GM12878 (cell line): ENCODE results near the gene LPCAT3. TPM values are rescaled to one million over a fixed set of nuclear protein-coding genes. Genes with fewer than 3 reads are reported as not detected.

ENCODE experiments used
- ATAC-seq: fragments of 200-7000 bp; cut with Tn5 transposase; 3 replicates; pipeline ENCODE4 v1.9.1; 2020; ENCODE audit warnings: mild to moderate bottlenecking, moderate library complexity
- BruUV-seq: library from RNA; stranded (reverse); fragments of 400-500 nt; replicated peaks from 2 replicates; lab custom pipeline; 2021; lab: Mats Ljungman, UMichigan
- CTCF ChIA-PET: fragments of 300-600 bp; sonication (Branson Sonifier 250); formaldehyde crosslinking; extraction: SDS; loops from one replicate; lab custom pipeline; 2021; ENCODE audit warnings: inconsistent platforms; lab: Yijun Ruan, JAX
- POLR2A ChIA-PET: fragments of 350-600 bp; formaldehyde crosslinking; extraction: SDS; loops from one replicate; lab custom pipeline; 2021; ENCODE audit warnings: inconsistent platforms; lab: Charles Lee
- RAD21 ChIA-PET: fragments of 300-600 bp; sonication (Branson Sonifier 250); formaldehyde crosslinking; loops from one replicate; lab custom pipeline; 2023; ENCODE audit warnings: antibody characterized with exemption; ENCODE audit not compliant: unreplicated experiment; lab: Charles Lee
- SMC1A ChIA-PET: fragments of 300-600 bp; sonication (Branson Sonifier 250); formaldehyde crosslinking; loops from one replicate; lab custom pipeline; 2023; ENCODE audit not compliant: unreplicated experiment, uncharacterized antibody; lab: Charles Lee
- DNase-seq: peaks from one replicate; pipeline ENCODE4 v3.0.0-alpha.2; 2011; ENCODE audit warnings: low read depth, low spot score
- FAIRE-seq: peaks from 3 replicates; lab custom pipeline; 2011; peaks lifted over from hg19 to GRCh38; lab: Jason Lieb, UNC
- H2AFZ ChIP-seq: 2 replicates; pipeline ENCODE4 v1.6.0; 2011; ENCODE audit warnings: low read depth, low read length, control low read depth; ENCODE audit not compliant: control insufficient read depth
- H3K27ac ChIP-seq: 2 replicates; pipeline ENCODE4 v1.5.1; 2011; ENCODE audit warnings: control low read depth; ENCODE audit not compliant: control insufficient read depth, insufficient read depth
- H3K27me3 ChIP-seq, 2 experiments: replicated peaks in 1 of 2; 2 replicates each; pipeline versions ENCODE4 v1.6.0 to v1.6.1; 2011; ENCODE audit warnings: low read length in 1 of 2; ENCODE audit not compliant: control insufficient read depth in 2 of 2, insufficient read depth in 2 of 2
- H3K36me3 ChIP-seq, 2 experiments: 2 replicates each; pipeline ENCODE4 v1.5.1; 2011; ENCODE audit warnings: low read length in 1 of 2; ENCODE audit not compliant: control insufficient read depth in 2 of 2, insufficient read depth in 2 of 2
- H3K4me1 ChIP-seq: 2 replicates; pipeline ENCODE4 v1.6.1; 2011; ENCODE audit warnings: mild to moderate bottlenecking, low read length, moderate library complexity, mixed read lengths; ENCODE audit not compliant: control insufficient read depth, insufficient read depth
- H3K4me2 ChIP-seq: 2 replicates; pipeline ENCODE4 v1.6.0; 2011; ENCODE audit warnings: control low read depth; ENCODE audit not compliant: control insufficient read depth, insufficient read depth
- H3K4me3 ChIP-seq: fragments of 200-600 bp; sonication (generic); 2 replicates; pipeline ENCODE4 v1.5.1; 2016
- H3K79me2 ChIP-seq: 2 replicates; pipeline ENCODE4 v1.6.0; 2011; ENCODE audit warnings: low read length; ENCODE audit not compliant: control insufficient read depth, insufficient read depth
- H3K9ac ChIP-seq: 2 replicates; pipeline ENCODE4 v1.8.0; 2011; ENCODE audit warnings: low read length, control low read depth, mixed read lengths; ENCODE audit not compliant: control insufficient read depth, insufficient read depth
- H3K9me3 ChIP-seq: replicated peaks from 3 replicates; pipeline ENCODE4 v1.5.1; 2011; ENCODE audit warnings: mild to moderate bottlenecking, low read length; ENCODE audit not compliant: control insufficient read depth, insufficient read depth
- H4K20me1 ChIP-seq: 2 replicates; pipeline ENCODE4 v1.6.0; 2011; ENCODE audit not compliant: control insufficient read depth, insufficient read depth
- ATF2 ChIP-seq: IDR thresholded peaks from 2 replicates; pipeline ENCODE4 v1.6.1; 2012; ENCODE audit warnings: low read length, inconsistent platforms
- BHLHE40 ChIP-seq, 2 experiments: fragments of 450-650 bp in 1 of 2; IDR thresholded peaks; 2 replicates each; pipeline ENCODE4 v1.6.1; 2011 to 2017; ENCODE audit warnings: low read depth in 2 of 2, borderline replicate concordance in 1 of 2, improper control_type of control experiment in 1 of 2, low read length in 1 of 2, mild to moderate bottlenecking in 1 of 2
- CBFB ChIP-seq: IDR thresholded peaks from 2 replicates; pipeline ENCODE4 v1.6.1; 2016; ENCODE audit warnings: antibody characterized with exemption, low read depth
- EP300 ChIP-seq, 2 experiments: fragments of 150-350 bp in 1 of 2; IDR thresholded peaks; 2 replicates each; pipeline ENCODE4 v1.6.1; 2011 to 2012; ENCODE audit warnings: low read depth in 2 of 2, low read length in 2 of 2, borderline replicate concordance in 1 of 2, improper control_type of control experiment in 1 of 2, inconsistent platforms in 1 of 2; ENCODE audit not compliant: control insufficient read depth in 1 of 2
- ESRRA ChIP-seq: IDR thresholded peaks from 2 replicates; pipeline ENCODE4 v1.6.1; 2012; ENCODE audit warnings: mild to moderate bottlenecking, low read length, improper control_type of control experiment
- GATAD2B ChIP-seq: fragments of 450-650 bp; conservative IDR thresholded peaks from 2 replicates; pipeline ENCODE4 v1.6.1; 2017; ENCODE audit warnings: low read depth, mild to moderate bottlenecking, moderate library complexity
- KLF5 ChIP-seq: fragments of 450-650 bp; IDR thresholded peaks from 2 replicates; pipeline ENCODE4 v1.6.1; 2014; ENCODE audit warnings: mild to moderate bottlenecking; ENCODE audit not compliant: partially characterized antibody
- MEF2A ChIP-seq: IDR thresholded peaks from 2 replicates; pipeline ENCODE4 v1.6.1; 2011; ENCODE audit warnings: low read depth, mild to moderate bottlenecking, low read length, moderate library complexity; ENCODE audit not compliant: insufficient read depth
- MYC ChIP-seq: IDR thresholded peaks from 2 replicates; pipeline ENCODE4 v1.6.1; 2011; ENCODE audit warnings: mild to moderate bottlenecking, low read length, moderate library complexity, inconsistent platforms; ENCODE audit not compliant: insufficient read depth, insufficient replicate concordance, insufficient read length, severe bottlenecking
- NBN ChIP-seq: fragments of 450-650 bp; IDR thresholded peaks from 2 replicates; pipeline ENCODE4 v1.6.1; 2016
- NKRF ChIP-seq: fragments of 450-650 bp; conservative IDR thresholded peaks from 2 replicates; pipeline ENCODE4 v1.6.1; 2017; ENCODE audit warnings: mild to moderate bottlenecking, moderate library complexity
- NRF1 ChIP-seq: conservative IDR thresholded peaks from 2 replicates; pipeline ENCODE4 v1.6.1; 2011; ENCODE audit warnings: mild to moderate bottlenecking, low read depth, low read length, improper control_type of control experiment
- POLR2AphosphoS5 ChIP-seq: IDR thresholded peaks from 2 replicates; pipeline ENCODE4 v1.6.1; 2011; ENCODE audit warnings: mild to moderate bottlenecking, low read length, inconsistent platforms
- SMAD5 ChIP-seq: IDR thresholded peaks from 2 replicates; pipeline ENCODE4 v1.6.1; 2016; ENCODE audit warnings: antibody characterized with exemption, low read depth
- STAT3 ChIP-seq: IDR thresholded peaks from 2 replicates; pipeline ENCODE4 v1.6.1; 2011; ENCODE audit warnings: low read depth, low read length, improper control_type of control experiment
- TARDBP ChIP-seq: IDR thresholded peaks from 2 replicates; pipeline ENCODE4 v1.6.1; 2016; ENCODE audit warnings: borderline replicate concordance
- TCF3 ChIP-seq: IDR thresholded peaks from 2 replicates; pipeline ENCODE4 v1.6.1; 2012; ENCODE audit warnings: low read depth, mild to moderate bottlenecking, low read length, borderline replicate concordance; ENCODE audit not compliant: insufficient read depth
- YY1 ChIP-seq: IDR thresholded peaks from 2 replicates; pipeline ENCODE4 v1.6.1; 2011; ENCODE audit warnings: low read depth, mild to moderate bottlenecking, low read length
- WGBS: methylation state at CpG from one replicate; pipeline ENCODE4 v1.1.6; 2016; ENCODE audit warnings: low lambda C conversion rate; ENCODE audit not compliant: insufficient replicate concordance, insufficient coverage; ENCODE audit errors: missing lambda C conversion rate; 5-methylcytosine and 5-hydroxymethylcytosine counted together
- in situ Hi-C: fragments of 300-500 bp; cut with MboI; formaldehyde crosslinking; loops from 9 replicates; pipeline ENCODE4 v1.14.3; 2018; ENCODE audit warnings: mixed read lengths
- intact Hi-C: fragments of 100-400 bp; cut with micrococcal nuclease; formaldehyde crosslinking; loops from one replicate; pipeline ENCODE4 v1.14.2; 2022; ENCODE audit not compliant: unreplicated experiment
- polyA plus RNA-seq, 11 experiments: library from polyadenylated mRNA; depleted of rRNA in 4 of 11; unstranded in 6 of 11; stranded (reverse) in 5 of 11; fragments of >200 nt; fragmentation: Nextera tagmentation in 4 of 11; fragmentation: Illumina TruSeq in 1 of 11; extraction: Ambion mirVana in 4 of 11; extraction: Trizol in 1 of 11; gene quantifications; 1 replicate in 1 of 11; 2 replicates in 10 of 11; pipeline versions ENCODE4 v1.2.1 to v1.2.3, GENCODE V29; 2011 to 2016; ENCODE audit warnings: inconsistent platforms in 2 of 11, missing spikeins in 2 of 11, low read depth in 1 of 11
- total RNA-seq, 4 experiments: library from RNA; depleted of rRNA in 3 of 4; stranded (reverse); fragments of >200 nt in 3 of 4; fragmentation: Illumina TruSeq in 1 of 4; extraction: Trizol in 1 of 4; gene quantifications; 2 replicates each; pipeline versions ENCODE4 v1.2.1 to v1.2.3, GENCODE V29; 2013 to 2021

Gene LPCAT3
- total and polyA plus RNA-seq, 10 of the 15 experiments (the other 5 are each of a cell fraction or from before 2014, with no cell fraction given), result 2.6 to 48.3 (median 23.0) TPM

DNA sequence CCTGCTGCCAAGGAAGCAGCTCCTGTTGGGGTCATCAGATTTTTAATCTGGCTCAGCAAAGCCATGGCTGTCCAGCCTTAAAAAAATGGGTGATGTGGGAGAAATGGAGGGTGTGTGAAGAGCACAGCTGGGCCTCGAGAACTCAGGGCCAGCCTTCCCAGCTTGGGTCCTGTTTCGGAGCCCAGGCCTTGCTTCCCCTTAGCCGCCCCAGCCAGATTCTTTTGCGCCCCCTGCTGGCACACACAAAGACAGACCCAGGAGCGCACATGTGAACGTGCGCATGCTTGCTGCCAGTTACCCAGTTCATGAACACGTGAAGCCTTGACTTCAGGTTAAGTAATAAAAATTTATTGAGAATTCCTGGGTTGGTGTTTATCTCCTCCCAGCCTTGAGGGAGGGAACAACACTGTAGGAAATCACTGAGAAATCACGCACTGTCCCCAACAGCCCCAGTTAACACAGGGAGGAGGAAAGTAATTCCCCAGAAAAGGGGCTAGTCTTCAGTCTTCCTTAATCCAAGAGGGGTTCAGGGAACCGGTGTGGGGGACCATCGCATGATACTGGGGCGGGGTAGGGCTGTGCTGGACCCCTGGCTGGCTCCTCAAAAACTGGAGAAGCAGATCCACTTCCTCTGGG, 53.1 kb downstream of the LPCAT3 start:
- ChIA-PET SMC1A (interaction anchor here (0.7 to 13.2 kb wide), 10 partner anchors 11 to 180 kb away, joined by 3 to 395 read pairs (median 3); partner anchors contain the start of genes C12orf57, C1RL, LPCAT3 and PTPN6), POLR2A (interaction anchor here (0.7 to 13.5 kb wide), 5 partner anchors 9 to 143 kb away, joined by 3 to 524 read pairs (median 6); partner anchors contain the start of genes C12orf57, PTPN6 and RNU7-1), CTCF (interaction anchor here (0.7 to 13.2 kb wide), 21 partner anchors 11 to 148 kb away, joined by 3 to 645 read pairs (median 5); partner anchors contain the start of genes C12orf57, C1R, C1RL and LPCAT3), RAD21 (interaction anchor here (0.6 to 13.5 kb wide), 11 partner anchors 10 to 148 kb away, joined by 3 to 426 read pairs (median 5); partner anchors contain the start of genes C12orf57, C1RL, LPCAT3 and PTPN6)
- in situ Hi-C loops (loop anchor here (25.0 kb wide), 1 partner anchor 1672 kb away; no protein-coding TSS in a partner anchor), intact Hi-C loops (loop anchor here (1.0 kb wide), 1 partner anchor 21 kb away; the partner anchor contains the start of gene C12orf57)
- Histone ChIP-seq H4K20me1 (no peaks in the 10 kb centered on the region), H3K9me3 (no peaks in the 10 kb centered on the region), H3K27me3 (no peaks in the 10 kb centered on the region), H3K79me2 (peaks cover 41% of the 10 kb centered on the region), H3K4me2 (no peak overlapping the region), H3K4me3 (no peak overlapping the region), H3K9ac (peak overlapping the region; percentile 39), H3K4me1 (peaks cover 38% of the 10 kb centered on the region), H3K27ac (peak overlapping the region; percentile 64), H2AFZ (no peak overlapping the region; the same call in 1 of the 2 replicates), H3K36me3 (peaks cover 33 to 35% of the 10 kb centered on the region in 2 experiments)
- peak; percentile 66 for ATAC-seq
- BruUV-seq, result no TSS peak
- 2% methylated on average over 12 of the region's 12 CpGs for WGBS
- peak; percentile 93 for FAIRE-seq
- DNase-seq, result no peak
- no peak for TF ChIP-seq ATF2
- no peak for TF ChIP-seq CBFB
- no peak for TF ChIP-seq STAT3
- peak; percentile 58; the same call in 1 of the 2 replicates for TF ChIP-seq NBN
- TF ChIP-seq EP300 (IDR thresholded peaks at IDR 0.05; ENCODE audit: borderline replicate concordance in 1 of 2, control insufficient read depth in 1 of 2, low read depth in 2 of 2, low read length in 2 of 2), result 0 out of 4 replicates have a peak, but pooled peaks of 1 of the 2 experiments have one; percentile 11
- TF ChIP-seq YY1, result peak; percentile 79
- TF ChIP-seq NKRF, result no peak
- peak; percentile 63 for TF ChIP-seq NRF1
- peak; percentile 0 for TF ChIP-seq KLF5
- TF ChIP-seq SMAD5, result 0 out of 2 replicates have a peak, but pooled peaks have one; percentile 40
- TF ChIP-seq MYC, result peak; percentile 24
- no peak for TF ChIP-seq GATAD2B
- peak; percentile 55; the same call in 1 of the 2 replicates for TF ChIP-seq TARDBP
- TF ChIP-seq TCF3, result 0 out of 2 replicates have a peak, but pooled peaks have one; percentile 25
- TF ChIP-seq BHLHE40 (IDR thresholded peaks at IDR 0.05; ENCODE audit: borderline replicate concordance in 1 of 2, low read depth in 2 of 2, low read length in 1 of 2), result peak; percentile 79 to 85; a peak in 3 of 4 replicates
- TF ChIP-seq MEF2A, result 0 out of 2 replicates have a peak, but pooled peaks have one; percentile 49
- peak; percentile 64; the same call in 1 of the 2 replicates for TF ChIP-seq POLR2AphosphoS5
- TF ChIP-seq ESRRA, result no peak
